HepG2 (cell line): ENCODE data around the gene DAPK1. TPM values are rescaled to one million over a fixed set of nuclear protein-coding genes. Genes with fewer than 3 reads are reported as not detected.

ENCODE experiments used
- ATAC-seq: fragments of 200-7000 bp; cut with Tn5 transposase; 3 replicates; pipeline ENCODE4 v1.9.1; 2020; ENCODE audit warnings: mild to moderate bottlenecking, moderate library complexity
- BruUV-seq: library from RNA; stranded (reverse); fragments of 400-500 nt; replicated peaks from 2 replicates; lab custom pipeline; 2021; lab: Mats Ljungman, UMichigan
- CTCF ChIA-PET: fragments of 300-600 bp; formaldehyde crosslinking; extraction: SDS; loops from one replicate; lab custom pipeline; 2021; ENCODE audit warnings: low total read pairs, inconsistent platforms, low intra/inter-chr PET ratio; lab: Yijun Ruan, JAX
- POLR2A ChIA-PET: fragments of 350-600 bp; sonication (Branson Sonifier 250); formaldehyde crosslinking; loops from one replicate; lab custom pipeline; 2020; ENCODE audit warnings: antibody characterized with exemption, inconsistent platforms; lab: Yijun Ruan, JAX
- DNase-seq: peaks from one replicate; pipeline ENCODE4 v3.0.0-alpha.2; 2015; ENCODE audit warnings: low spot score
- FAIRE-seq: peaks from 3 replicates; lab custom pipeline; 2011; peaks lifted over from hg19 to GRCh38; lab: Jason Lieb, UNC
- H2AFZ ChIP-seq: one replicate; pipeline ENCODE4 v1.6.1; 2011; ENCODE audit warnings: low read length, inconsistent platforms
- H3K27ac ChIP-seq: fragments of 300-600 bp; 3 replicates; pipeline ENCODE4 v1.8.0; 2011; ENCODE audit warnings: mixed run types, mild to moderate bottlenecking, mixed read lengths, low read length, inconsistent platforms; ENCODE audit not compliant: insufficient read depth; ENCODE audit errors: extremely low read length
- H3K27me3 ChIP-seq, 2 experiments: fragments of 200-600 bp in 1 of 2; 2 replicates in 1 of 2; 3 replicates in 1 of 2; pipeline versions ENCODE4 v1.6.0 to v1.8.0; 2011; ENCODE audit warnings: low read length in 2 of 2, mild to moderate bottlenecking in 2 of 2, moderate library complexity in 2 of 2, inconsistent platforms in 1 of 2; ENCODE audit not compliant: insufficient read depth in 2 of 2, control insufficient read depth in 1 of 2
- H3K36me3 ChIP-seq, 2 experiments: fragments of 200-600 bp in 1 of 2; replicated peaks in 1 of 2; 2 replicates in 1 of 2; 3 replicates in 1 of 2; pipeline versions ENCODE4 v1.5.1 to v1.8.0; 2011; ENCODE audit warnings: low read length in 2 of 2, inconsistent platforms in 1 of 2; ENCODE audit not compliant: insufficient read depth in 2 of 2, control insufficient read depth in 1 of 2
- H3K4me1 ChIP-seq: 2 replicates; pipeline ENCODE4 v1.5.1; 2012; ENCODE audit warnings: low read length, inconsistent platforms; ENCODE audit not compliant: insufficient read depth
- H3K4me2 ChIP-seq: 2 replicates; pipeline ENCODE4 v1.6.0; 2011; ENCODE audit warnings: low read depth, low read length, inconsistent platforms
- H3K4me3 ChIP-seq, 3 experiments: fragments of 200-600 bp in 1 of 3; sonication (generic), shearing (Covaris generic) in 1 of 3; replicated peaks in 1 of 3; 2 replicates each; pipeline ENCODE4 v1.5.1; 2011 to 2016; ENCODE audit warnings: low read length in 3 of 3, inconsistent platforms in 2 of 3, low read depth in 2 of 3, mild to moderate bottlenecking in 2 of 3, control low read depth in 1 of 3, mixed read lengths in 1 of 3; ENCODE audit not compliant: insufficient read depth in 1 of 3
- H3K79me2 ChIP-seq: one replicate; pipeline ENCODE4 v1.6.1; 2011; ENCODE audit warnings: low read length, inconsistent platforms; ENCODE audit not compliant: insufficient read depth
- H3K9ac ChIP-seq: 2 replicates; pipeline ENCODE4 v1.6.0; 2011; ENCODE audit warnings: mild to moderate bottlenecking, low read depth, low read length, inconsistent platforms; ENCODE audit not compliant: insufficient read depth
- H3K9me3 ChIP-seq: 2 replicates; pipeline ENCODE4 v1.5.1; 2012; ENCODE audit warnings: mild to moderate bottlenecking, low read length
- H4K20me1 ChIP-seq: 2 replicates; pipeline ENCODE4 v1.6.0; 2011; ENCODE audit warnings: inconsistent platforms, mild to moderate bottlenecking, low read length, moderate library complexity; ENCODE audit not compliant: insufficient read depth
- CCAR2 ChIP-seq: fragments of 200-400 bp; formaldehyde crosslinking; optimal IDR thresholded peaks from 2 replicates; pipeline ENCODE3; 2018; ENCODE audit warnings: low read depth, mild to moderate bottlenecking, low read length, moderate library complexity
- CENPT ChIP-seq: sonication (generic); formaldehyde crosslinking; IDR thresholded peaks from 2 replicates; pipeline ENCODE4 v1.8.0; 2022; ENCODE audit warnings: low read depth, mild to moderate bottlenecking, moderate library complexity, missing genetic modification reagents
- CREM ChIP-seq, 2 experiments: sonication (generic) in 1 of 2; formaldehyde crosslinking in 1 of 2; IDR thresholded peaks; 2 replicates each; pipeline versions ENCODE4 v1.4.0 to v1.6.1; 2016 to 2020; ENCODE audit warnings: antibody characterized with exemption in 1 of 2, mild to moderate bottlenecking in 1 of 2, missing genetic modification reagents in 1 of 2
- ISL2 ChIP-seq: sonication (generic); formaldehyde crosslinking; IDR thresholded peaks from 2 replicates; pipeline ENCODE4 v1.5.0; 2020; ENCODE audit warnings: missing genetic modification reagents
- ONECUT2 ChIP-seq: sonication (generic); formaldehyde crosslinking; IDR thresholded peaks from 2 replicates; pipeline ENCODE4 v1.4.0; 2020; ENCODE audit warnings: missing genetic modification reagents
- SMAD1 ChIP-seq: sonication (generic); formaldehyde crosslinking; IDR thresholded peaks from 2 replicates; pipeline ENCODE4 v1.4.0; 2020; ENCODE audit warnings: missing genetic modification reagents, low read depth, mild to moderate bottlenecking, borderline replicate concordance
- SMARCE1 ChIP-seq: fragments of 450-650 bp; IDR thresholded peaks from 2 replicates; pipeline ENCODE4 v1.6.1; 2017; ENCODE audit warnings: borderline replicate concordance
- SMYD3 ChIP-seq: sonication (generic); formaldehyde crosslinking; IDR thresholded peaks from 2 replicates; pipeline ENCODE4 v1.8.1; 2023; ENCODE audit warnings: mild to moderate bottlenecking, missing genetic modification reagents
- SP2 ChIP-seq: sonication (generic); formaldehyde crosslinking; IDR thresholded peaks from 2 replicates; pipeline ENCODE4 v1.5.1; 2020; ENCODE audit warnings: mild to moderate bottlenecking, missing genetic modification reagents
- TGIF2 ChIP-seq: IDR thresholded peaks from 2 replicates; pipeline ENCODE4 v1.6.1; 2016; ENCODE audit warnings: control low read depth, missing compliant biosample characterization
- XRCC5 ChIP-seq: fragments of 200-400 bp; formaldehyde crosslinking; optimal IDR thresholded peaks from 2 replicates; pipeline ENCODE3; 2017; ENCODE audit warnings: mild to moderate bottlenecking, low read length
- ZNF274 ChIP-seq: sonication (generic); formaldehyde crosslinking; IDR thresholded peaks from 2 replicates; pipeline ENCODE4 v1.5.1; 2020; ENCODE audit warnings: mild to moderate bottlenecking, missing genetic modification reagents
- ZNF788 ChIP-seq: sonication (generic); formaldehyde crosslinking; IDR thresholded peaks from 2 replicates; pipeline ENCODE4 v1.5.0; 2020; ENCODE audit warnings: mild to moderate bottlenecking, missing genetic modification reagents, borderline replicate concordance
- ZNF839 ChIP-seq: sonication (generic); formaldehyde crosslinking; IDR thresholded peaks from 2 replicates; pipeline ENCODE4 v1.4.0; 2020; ENCODE audit warnings: missing genetic modification reagents, mild to moderate bottlenecking, borderline replicate concordance
- ZSCAN30 ChIP-seq: sonication (generic); formaldehyde crosslinking; IDR thresholded peaks from 2 replicates; pipeline ENCODE4 v1.5.0; 2020; ENCODE audit warnings: mild to moderate bottlenecking, missing genetic modification reagents
- WGBS: methylation state at CpG from one replicate; pipeline ENCODE4 v1.1.6; 2017; ENCODE audit warnings: low lambda C conversion rate; 5-methylcytosine and 5-hydroxymethylcytosine counted together
- in situ Hi-C: cut with HindIII; loops from 2 replicates; pipeline ENCODE4 v1.10.0; 2017; ENCODE audit warnings: low pct_unique_long_range_greater_than_20kb; ENCODE audit not compliant: extremely low pct_ligation_motif_present
- intact Hi-C: fragments of 100-400 bp; cut with micrococcal nuclease; formaldehyde crosslinking; loops from one replicate; pipeline ENCODE4 v1.10.0; 2022; ENCODE audit not compliant: unreplicated experiment
- polyA plus RNA-seq, 8 experiments: library from polyadenylated mRNA; depleted of rRNA in 3 of 8; stranded (reverse) in 7 of 8; unstranded in 1 of 8; fragments of >200 nt; fragmentation: Illumina TruSeq in 4 of 8; extraction: Trizol in 4 of 8; gene quantifications; 2 replicates each; pipeline versions ENCODE4 v1.2.1 to v1.2.3, GENCODE V29; 2011 to 2016; ENCODE audit warnings: low read depth in 4 of 8, missing spikeins in 1 of 8, mixed read lengths in 1 of 8; ENCODE audit not compliant: insufficient read depth in 1 of 8
- total RNA-seq, 5 experiments: library from RNA; depleted of rRNA; stranded (reverse); fragments of >200 nt; fragmentation: Illumina TruSeq; extraction: Trizol; gene quantifications; 2 replicates each; pipeline ENCODE4 v1.2.3, GENCODE V29; 2016; ENCODE audit warnings: low read depth in 1 of 5
- TF ChIP-seq, protein P1 (sequence below): sonication (generic); formaldehyde crosslinking; IDR thresholded peaks from 2 replicates; pipeline ENCODE4 v1.5.0; 2020; ENCODE audit warnings: mild to moderate bottlenecking, missing genetic modification reagents
- TF ChIP-seq, protein P2 (sequence below): IDR thresholded peaks from 2 replicates; pipeline ENCODE4 v1.6.1; 2012; ENCODE audit warnings: inconsistent platforms
- TF ChIP-seq, protein P3 (sequence below): sonication (generic); formaldehyde crosslinking; IDR thresholded peaks from 2 replicates; pipeline ENCODE4 v1.4.0; 2020; ENCODE audit warnings: missing genetic modification reagents, mild to moderate bottlenecking, borderline replicate concordance

Gene DAPK1
- total and polyA plus RNA-seq, 2 of the 13 experiments (the other 11 are each of a cell fraction or from before 2014, with no cell fraction given) = 35.7 to 35.9 TPM

DNA sequence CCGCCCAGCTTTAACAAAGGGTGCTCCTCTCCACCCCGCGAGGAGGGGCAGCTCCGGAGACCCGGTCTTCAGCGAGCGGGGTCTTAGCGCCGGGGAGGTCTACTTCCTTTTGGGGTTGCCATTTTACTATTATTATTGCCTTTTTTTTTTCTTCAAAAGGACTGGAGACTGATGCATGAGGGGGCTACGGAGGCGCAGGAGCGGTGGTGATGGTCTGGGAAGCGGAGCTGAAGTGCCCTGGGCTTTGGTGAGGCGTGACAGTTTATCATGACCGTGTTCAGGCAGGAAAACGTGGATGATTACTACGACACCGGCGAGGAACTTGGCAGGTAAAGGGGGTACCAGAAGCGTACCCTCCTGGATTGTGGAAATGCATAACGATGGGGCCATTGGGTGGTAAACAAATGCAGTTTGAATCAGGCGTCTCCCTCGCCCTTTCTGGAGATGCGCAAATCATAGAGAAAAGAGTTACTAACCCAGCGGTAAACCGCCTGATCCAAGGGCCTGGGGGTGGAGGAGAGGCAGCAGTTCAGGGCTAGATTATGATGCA is 1.2 kb downstream of the DAPK1 start:
- CTCF ChIA-PET = interaction anchor here (1.3 kb wide), 1 partner anchor 164 kb away, joined by 3 read pairs; no protein-coding TSS in a partner anchor
- Histone ChIP-seq H3K4me2 (peak overlapping the region; percentile 95), H3K27me3 (no peaks in the 10 kb centered on the region; a peak in 1 of 5 replicates), H2AFZ (peak overlapping the region; percentile 19), H4K20me1 (no peaks in the 10 kb centered on the region; the same call in 1 of the 2 replicates), H3K4me3 (peak overlapping the region; percentile 79 to 87 (median 85)), H3K27ac (peak overlapping the region; percentile 86), H3K9ac (peak overlapping the region; percentile 81), H3K36me3 (no peaks in the 10 kb centered on the region), H3K9me3 (no peaks in the 10 kb centered on the region), H3K79me2 (peaks cover 47% of the 10 kb centered on the region), H3K4me1 (peaks cover 61% of the 10 kb centered on the region)
- in situ Hi-C loops (loop anchor here (10.0 kb wide), 2 partner anchors 164 to 166 kb away; no protein-coding TSS in a partner anchor), intact Hi-C loops (loop anchor here (2.0 to 5.0 kb wide), 3 partner anchors 72 to 163 kb away; no protein-coding TSS in a partner anchor)
- FAIRE-seq = no peak
- BruUV-seq = TSS peak; percentile 46
- POLR2A ChIA-PET = interaction anchor here (2.7 to 3.8 kb wide), 2 partner anchors 71 to 115 kb away, joined by 28 read pairs; no protein-coding TSS in a partner anchor
- WGBS = 7% methylated on average over 25 of the region's 26 CpGs
- ATAC-seq = peak; percentile 3; the same call in 2 of the 3 replicates
- DNase-seq = no peak
- TF ChIP-seq SMYD3 (CRISPR knock-in tag) (no peak), CREM (IDR thresholded peaks at IDR 0.05) (no peak), CREM (CRISPR knock-in tag; IDR thresholded peaks at IDR 0.05) (no peak), CCAR2 (no peak), ONECUT2 (CRISPR knock-in tag) (0 out of 2 replicates have a peak, but pooled peaks have one; percentile 11), ZSCAN30 (CRISPR knock-in tag) (no peak), SP2 (CRISPR knock-in tag) (no peak), ZNF274 (no peak), TGIF2 (CRISPR knock-in tag) (0 out of 2 replicates have a peak, but pooled peaks have one; percentile 15), ZNF839 (no peak), SMAD1 (CRISPR knock-in tag) (no peak), CENPT (no peak), ZNF788 (peak; percentile 28; the same call in 1 of the 2 replicates), SMARCE1 (no peak), XRCC5 (no peak), ISL2 (CRISPR knock-in tag) (0 out of 2 replicates have a peak, but pooled peaks have one; percentile 3)
- TF ChIP-seq, protein P1, sequence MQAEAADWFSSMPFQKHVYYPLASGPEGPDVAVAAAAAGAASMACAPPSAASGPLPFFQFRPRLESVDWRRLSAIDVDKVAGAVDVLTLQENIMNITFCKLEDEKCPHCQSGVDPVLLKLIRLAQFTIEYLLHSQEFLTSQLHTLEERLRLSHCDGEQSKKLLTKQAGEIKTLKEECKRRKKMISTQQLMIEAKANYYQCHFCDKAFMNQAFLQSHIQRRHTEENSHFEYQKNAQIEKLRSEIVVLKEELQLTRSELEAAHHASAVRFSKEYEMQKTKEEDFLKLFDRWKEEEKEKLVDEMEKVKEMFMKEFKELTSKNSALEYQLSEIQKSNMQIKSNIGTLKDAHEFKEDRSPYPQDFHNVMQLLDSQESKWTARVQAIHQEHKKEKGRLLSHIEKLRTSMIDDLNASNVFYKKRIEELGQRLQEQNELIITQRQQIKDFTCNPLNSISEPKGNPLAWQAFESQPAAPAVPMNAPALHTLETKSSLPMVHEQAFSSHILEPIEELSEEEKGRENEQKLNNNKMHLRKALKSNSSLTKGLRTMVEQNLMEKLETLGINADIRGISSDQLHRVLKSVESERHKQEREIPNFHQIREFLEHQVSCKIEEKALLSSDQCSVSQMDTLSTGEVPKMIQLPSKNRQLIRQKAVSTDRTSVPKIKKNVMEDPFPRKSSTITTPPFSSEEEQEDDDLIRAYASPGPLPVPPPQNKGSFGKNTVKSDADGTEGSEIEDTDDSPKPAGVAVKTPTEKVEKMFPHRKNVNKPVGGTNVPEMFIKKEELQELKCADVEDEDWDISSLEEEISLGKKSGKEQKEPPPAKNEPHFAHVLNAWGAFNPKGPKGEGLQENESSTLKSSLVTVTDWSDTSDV (CRISPR knock-in tag) = no peak
- TF ChIP-seq, protein P2, sequence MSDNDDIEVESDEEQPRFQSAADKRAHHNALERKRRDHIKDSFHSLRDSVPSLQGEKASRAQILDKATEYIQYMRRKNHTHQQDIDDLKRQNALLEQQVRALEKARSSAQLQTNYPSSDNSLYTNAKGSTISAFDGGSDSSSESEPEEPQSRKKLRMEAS = no peak
- TF ChIP-seq, protein P3, sequence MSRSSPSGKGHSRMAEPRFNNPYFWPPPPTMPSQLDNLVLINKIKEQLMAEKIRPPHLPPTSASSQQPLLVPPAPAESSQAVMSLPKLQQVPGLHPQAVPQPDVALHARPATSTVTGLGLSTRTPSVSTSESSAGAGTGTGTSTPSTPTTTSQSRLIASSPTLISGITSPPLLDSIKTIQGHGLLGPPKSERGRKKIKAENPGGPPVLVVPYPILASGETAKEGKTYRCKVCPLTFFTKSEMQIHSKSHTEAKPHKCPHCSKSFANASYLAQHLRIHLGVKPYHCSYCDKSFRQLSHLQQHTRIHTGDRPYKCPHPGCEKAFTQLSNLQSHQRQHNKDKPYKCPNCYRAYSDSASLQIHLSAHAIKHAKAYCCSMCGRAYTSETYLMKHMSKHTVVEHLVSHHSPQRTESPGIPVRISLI = no peak
